HG03520 (cell line): Measurements from ENCODE around the gene GRK7.

ENCODE experiments used
- ATAC-seq: cut with Tn5 transposase; IDR thresholded peaks from one replicate; pipeline ENCODE4 v1.9.1; 2021; ENCODE audit warnings: mild to moderate bottlenecking, moderate library complexity; ENCODE audit not compliant: unreplicated experiment

Gene GRK7

GRCh38 chr3:141763088-141763750 lies at the start of gene GRK7:
GRK7 (plus strand) TSS chr3:141763408; CDS start chr3:141778285, 14,877 bp downstream.
- no peak for ATAC-seq

- no peak for ATAC-seq
Measured at GRCh38 chr3:141714671-141715070, 48.5 kb upstream of the GRK7 start.

GRCh38 chr3:141722081-141722480 lies 41.1 kb upstream of the GRK7 start:
- no peak for ATAC-seq

- ATAC-seq = no peak
Measured at GRCh38 chr3:141722648-141723047, 40.6 kb upstream of the GRK7 start.

- ATAC-seq = no peak
Measured at GRCh38 chr3:141723255-141723654, 40.0 kb upstream of the GRK7 start.

- no peak for ATAC-seq
Measured at GRCh38 chr3:141724186-141724585, 39.0 kb upstream of the GRK7 start.

GRCh38 chr3:141725036-141725435 lies 38.2 kb upstream of the GRK7 start:
- no peak for ATAC-seq

- ATAC-seq = no peak
Measured at GRCh38 chr3:141726483-141726882, 36.7 kb upstream of the GRK7 start.

- ATAC-seq = no peak
Measured at GRCh38 chr3:141728355-141728892, 34.8 kb upstream of the GRK7 start.

- no peak for ATAC-seq
Measured at GRCh38 chr3:141729240-141729639, 34.0 kb upstream of the GRK7 start.

GRCh38 chr3:141735176-141735575 lies 28.0 kb upstream of the GRK7 start:
- ATAC-seq = no peak

GRCh38 chr3:141735770-141736465 lies 27.3 kb upstream of the GRK7 start:
- ATAC-seq = no peak

- ATAC-seq = no peak
Measured at GRCh38 chr3:141737093-141737492, 26.1 kb upstream of the GRK7 start.

- ATAC-seq = no peak
Measured at GRCh38 chr3:141737678-141738021, 25.6 kb upstream of the GRK7 start.

- peak; percentile 93 for ATAC-seq
Measured at GRCh38 chr3:141738022-141738890, 25.0 kb upstream of the GRK7 start, which contains the start of gene RNF7. RNF7 (plus strand) TSS chr3:141738298; CDS start chr3:141738342, 44 bp downstream.

- no peak for ATAC-seq
Measured at GRCh38 chr3:141738891-141739363, 24.3 kb upstream of the GRK7 start.

GRCh38 chr3:141739731-141740130 lies 23.5 kb upstream of the GRK7 start:
- no peak for ATAC-seq

GRCh38 chr3:141740349-141740748 lies 22.9 kb upstream of the GRK7 start:
- no peak for ATAC-seq

- ATAC-seq = no peak
Measured at GRCh38 chr3:141743305-141743704, 19.9 kb upstream of the GRK7 start.

- ATAC-seq = no peak
Measured at GRCh38 chr3:141746962-141747361, 16.2 kb upstream of the GRK7 start.

- ATAC-seq = no peak
Measured at GRCh38 chr3:141753399-141753798, 9.8 kb upstream of the GRK7 start.
